ENCODE measurements around the gene GCNT2. TPM values are rescaled to one million over a fixed set of nuclear protein-coding genes. Genes with fewer than 3 reads are reported as not detected.

The GCNT2 gene
- total RNA-seq, 2 experiments from 2014 or later: 4.8 to 6.9 TPM

DNA sequence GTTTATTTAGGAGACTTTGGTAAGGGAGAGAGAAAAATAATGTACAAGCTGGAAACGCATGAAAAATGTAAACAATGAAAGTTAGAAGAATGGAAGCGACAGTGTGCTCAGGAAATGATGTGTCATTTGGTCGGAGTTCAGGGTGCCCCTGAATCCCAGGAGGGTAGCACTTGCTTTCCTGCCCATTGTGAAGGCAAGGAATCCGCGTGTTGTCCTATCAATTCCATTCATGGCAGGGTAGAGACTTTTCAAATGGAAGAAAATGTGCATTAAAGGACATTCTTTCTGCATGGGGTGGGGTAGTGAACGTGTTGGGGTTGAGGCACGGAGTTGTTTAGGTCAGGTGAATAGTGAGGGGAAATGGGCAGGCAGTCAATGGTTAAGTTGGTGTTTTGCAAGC is 33.7 kb downstream of the GCNT2 start:
- CTCF ChIA-PET: no interaction called here
- DNase-seq (no peak), ATAC-seq (no peak)
- Mint-ChIP-seq H3K27me3 (ENCODE audit: low read depth) (no peaks in the 10 kb centered on the region), H3K36me3 (ENCODE audit: low read depth) (peaks cover 1% of the 10 kb centered on the region), H3K9me3 (ENCODE audit: insufficient read depth) (no peaks in the 10 kb centered on the region), H3K27ac (no peak overlapping the region), H3K4me3 (no peak overlapping the region), H3K4me1 (ENCODE audit: low read depth) (no peaks in the 10 kb centered on the region)
- POLR2A ChIA-PET: no interaction called here

DNA sequence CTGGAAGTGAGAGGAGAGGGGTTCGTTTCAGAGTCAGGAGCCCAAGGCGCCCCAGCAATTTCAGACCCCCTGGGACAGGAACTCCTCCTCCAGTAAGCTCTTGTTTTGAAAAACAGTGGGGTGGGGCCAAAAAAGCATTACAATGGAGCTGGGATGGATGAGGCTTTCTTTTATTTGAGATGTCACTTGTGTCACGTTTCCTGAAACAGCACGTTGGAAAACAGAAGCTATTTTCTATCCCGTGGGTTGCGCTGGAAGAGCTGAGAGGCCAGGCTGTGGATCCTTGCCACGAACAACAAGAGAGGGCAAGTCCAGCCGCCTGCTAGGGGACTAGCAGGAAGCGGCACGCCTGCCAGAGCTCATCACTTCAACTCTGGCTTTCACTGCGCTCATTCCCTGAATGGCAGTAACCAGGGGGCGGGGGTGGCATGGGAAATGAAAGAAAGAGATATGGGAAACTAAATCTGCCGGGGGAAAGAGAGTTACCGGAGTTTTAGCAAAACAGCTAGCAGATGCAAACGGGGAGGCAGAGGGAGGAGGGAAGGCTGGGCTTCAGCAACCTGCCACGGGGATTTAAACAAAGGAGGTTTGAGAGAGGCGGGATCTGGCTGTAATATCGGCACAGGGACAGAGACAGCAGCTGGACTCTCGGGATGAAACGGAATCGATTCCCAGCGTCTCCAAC is 34.6 kb downstream of the GCNT2 start:
- Mint-ChIP-seq H3K27me3 (ENCODE audit: low read depth) (no peaks in the 10 kb centered on the region), H3K9me3 (ENCODE audit: insufficient read depth) (no peaks in the 10 kb centered on the region), H3K4me1 (ENCODE audit: low read depth) (no peaks in the 10 kb centered on the region), H3K27ac (no peak overlapping the region), H3K36me3 (ENCODE audit: low read depth) (peaks cover 1% of the 10 kb centered on the region), H3K4me3 (no peak overlapping the region)
- DNase-seq (no peak), ATAC-seq (no peak)
- ChIA-PET CTCF (interaction anchor here (0.8 kb wide), 1 partner anchor 204 kb away, joined by 3 read pairs; no protein-coding TSS in a partner anchor), POLR2A (no interaction called here)

DNA sequence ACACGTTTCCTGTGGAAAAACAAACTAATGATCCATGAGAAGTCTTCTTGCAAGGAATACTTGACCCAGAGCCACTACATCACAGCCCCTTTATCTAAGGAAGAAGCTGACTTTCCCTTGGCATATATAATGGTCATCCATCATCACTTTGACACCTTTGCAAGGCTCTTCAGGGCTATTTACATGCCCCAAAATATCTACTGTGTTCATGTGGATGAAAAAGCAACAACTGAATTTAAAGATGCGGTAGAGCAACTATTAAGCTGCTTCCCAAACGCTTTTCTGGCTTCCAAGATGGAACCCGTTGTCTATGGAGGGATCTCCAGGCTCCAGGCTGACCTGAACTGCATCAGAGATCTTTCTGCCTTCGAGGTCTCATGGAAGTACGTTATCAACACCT is 35.4 kb downstream of the GCNT2 start:
- no peak overlapping the region for H3K4me3 Mint-ChIP-seq
- H3K27me3 Mint-ChIP-seq (ENCODE audit: low read depth): no peaks in the 10 kb centered on the region
- H3K36me3 Mint-ChIP-seq (ENCODE audit: low read depth): peaks cover 1% of the 10 kb centered on the region
- no peak for DNase-seq
- no peaks in the 10 kb centered on the region for H3K9me3 Mint-ChIP-seq (ENCODE audit: insufficient read depth)
- H3K4me1 Mint-ChIP-seq (ENCODE audit: low read depth): no peaks in the 10 kb centered on the region
- CTCF ChIA-PET: no interaction called here
- no peak for ATAC-seq
- POLR2A ChIA-PET: no interaction called here
- H3K27ac Mint-ChIP-seq: no peak overlapping the region

DNA sequence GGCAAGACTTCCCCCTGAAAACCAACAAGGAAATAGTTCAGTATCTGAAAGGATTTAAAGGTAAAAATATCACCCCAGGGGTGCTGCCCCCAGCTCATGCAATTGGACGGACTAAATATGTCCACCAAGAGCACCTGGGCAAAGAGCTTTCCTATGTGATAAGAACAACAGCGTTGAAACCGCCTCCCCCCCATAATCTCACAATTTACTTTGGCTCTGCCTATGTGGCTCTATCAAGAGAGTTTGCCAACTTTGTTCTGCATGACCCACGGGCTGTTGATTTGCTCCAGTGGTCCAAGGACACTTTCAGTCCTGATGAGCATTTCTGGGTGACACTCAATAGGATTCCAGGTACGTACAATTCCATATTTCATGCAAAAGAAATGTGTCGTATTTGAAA is 35.8 kb downstream of the GCNT2 start:
- Mint-ChIP-seq H3K4me3 (no peak overlapping the region), H3K4me1 (ENCODE audit: low read depth) (no peaks in the 10 kb centered on the region), H3K36me3 (ENCODE audit: low read depth) (peaks cover 1% of the 10 kb centered on the region), H3K27ac (no peak overlapping the region), H3K9me3 (ENCODE audit: insufficient read depth) (no peaks in the 10 kb centered on the region), H3K27me3 (ENCODE audit: low read depth) (no peaks in the 10 kb centered on the region)
- POLR2A ChIA-PET: no interaction called here
- ATAC-seq: no peak
- CTCF ChIA-PET: no interaction called here
- no peak for DNase-seq

DNA sequence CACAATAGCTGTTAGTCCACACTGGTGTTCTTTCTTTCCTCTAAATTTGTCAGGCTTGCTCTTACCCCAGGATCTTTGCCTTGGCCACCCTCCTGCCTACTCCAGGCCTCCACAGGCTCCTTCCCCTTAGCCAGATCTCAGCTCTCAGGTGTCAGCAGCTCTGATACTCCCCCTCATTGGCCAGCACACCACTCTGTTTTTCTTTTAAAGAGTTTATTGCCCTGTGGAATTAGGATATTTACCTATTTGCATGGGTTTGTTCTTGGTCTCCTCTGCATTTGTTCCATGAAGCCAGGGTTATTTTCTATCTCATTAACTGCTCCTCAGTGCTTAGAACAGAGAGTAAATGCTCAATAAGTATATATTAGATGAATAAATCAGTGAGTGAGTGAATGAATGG is 36.8 kb downstream of the GCNT2 start:
- ChIA-PET CTCF (no interaction called here), POLR2A (no interaction called here)
- Mint-ChIP-seq H3K27ac (no peak overlapping the region), H3K4me3 (no peak overlapping the region), H3K9me3 (ENCODE audit: insufficient read depth) (no peaks in the 10 kb centered on the region), H3K27me3 (ENCODE audit: low read depth) (no peaks in the 10 kb centered on the region), H3K4me1 (ENCODE audit: low read depth) (no peaks in the 10 kb centered on the region), H3K36me3 (ENCODE audit: low read depth) (peaks cover 1% of the 10 kb centered on the region)
- no peak for DNase-seq
- no peak for ATAC-seq

DNA sequence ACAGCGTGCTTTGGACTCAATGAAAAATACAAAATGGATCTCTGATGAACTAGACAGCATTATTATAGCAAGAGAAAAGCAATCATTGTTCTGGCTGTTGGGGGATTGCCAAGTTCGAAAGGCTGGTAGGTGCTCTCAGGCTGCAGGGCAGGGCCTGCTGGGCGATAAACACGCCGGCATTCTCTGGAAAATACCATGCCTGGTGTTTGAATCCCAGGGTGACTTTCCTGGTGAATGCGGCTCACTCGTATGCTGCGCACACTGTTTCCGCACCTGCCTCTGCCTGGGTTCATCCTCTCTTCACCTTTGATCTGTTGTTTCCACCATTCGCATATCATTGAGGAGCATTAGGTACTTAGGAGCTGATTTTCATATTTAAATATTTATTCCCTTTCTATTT is 37.4 kb downstream of the GCNT2 start:
- ATAC-seq (no peak), DNase-seq (no peak)
- Mint-ChIP-seq H3K4me1 (ENCODE audit: low read depth) (no peaks in the 10 kb centered on the region), H3K27ac (no peak overlapping the region), H3K27me3 (ENCODE audit: low read depth) (no peaks in the 10 kb centered on the region), H3K36me3 (ENCODE audit: low read depth) (peaks cover 1% of the 10 kb centered on the region), H3K9me3 (ENCODE audit: insufficient read depth) (no peaks in the 10 kb centered on the region), H3K4me3 (no peak overlapping the region)
- ChIA-PET POLR2A (no interaction called here), CTCF (no interaction called here)

DNA sequence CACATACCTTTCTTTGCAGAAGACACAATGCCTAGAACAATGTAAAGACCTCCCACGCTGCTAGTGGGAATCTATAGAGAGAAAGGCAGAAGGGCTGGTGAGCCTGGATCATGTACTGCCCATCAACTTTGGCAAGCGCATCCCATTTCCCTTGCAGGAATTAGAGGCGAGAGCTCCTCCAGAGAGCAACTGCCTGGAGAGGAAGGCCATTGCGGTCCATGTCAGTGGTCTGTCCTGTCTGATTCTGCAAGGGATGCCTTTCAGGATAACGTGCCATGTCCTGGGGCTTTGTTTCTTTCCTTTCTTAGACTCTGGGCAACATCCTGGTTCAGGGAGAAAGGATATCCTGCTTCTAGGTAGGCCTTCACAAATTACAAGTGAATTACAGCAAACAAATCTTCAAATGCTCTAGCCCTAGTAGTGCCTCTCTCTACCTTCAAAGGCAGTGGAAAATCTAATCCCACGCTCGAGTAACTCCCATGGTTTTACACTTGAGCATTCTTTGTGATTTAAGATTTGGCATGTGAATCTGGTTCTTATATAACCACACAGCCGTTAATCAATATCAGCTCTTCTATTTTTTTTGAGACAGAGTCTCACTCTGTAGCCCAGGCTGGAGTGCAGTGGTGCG is 38.5 kb downstream of the GCNT2 start:
- POLR2A ChIA-PET: interaction anchor here (0.6 kb wide), 1 partner anchor 46 kb away, joined by 3 read pairs; no protein-coding TSS in a partner anchor
- DNase-seq (no peak), ATAC-seq (no peak)
- Mint-ChIP-seq H3K9me3 (ENCODE audit: insufficient read depth) (no peaks in the 10 kb centered on the region), H3K4me1 (ENCODE audit: low read depth) (no peaks in the 10 kb centered on the region), H3K27me3 (ENCODE audit: low read depth) (no peaks in the 10 kb centered on the region), H3K4me3 (no peak overlapping the region), H3K36me3 (ENCODE audit: low read depth) (peaks cover 1% of the 10 kb centered on the region), H3K27ac (no peak overlapping the region)
- CTCF ChIA-PET: no interaction called here

DNA sequence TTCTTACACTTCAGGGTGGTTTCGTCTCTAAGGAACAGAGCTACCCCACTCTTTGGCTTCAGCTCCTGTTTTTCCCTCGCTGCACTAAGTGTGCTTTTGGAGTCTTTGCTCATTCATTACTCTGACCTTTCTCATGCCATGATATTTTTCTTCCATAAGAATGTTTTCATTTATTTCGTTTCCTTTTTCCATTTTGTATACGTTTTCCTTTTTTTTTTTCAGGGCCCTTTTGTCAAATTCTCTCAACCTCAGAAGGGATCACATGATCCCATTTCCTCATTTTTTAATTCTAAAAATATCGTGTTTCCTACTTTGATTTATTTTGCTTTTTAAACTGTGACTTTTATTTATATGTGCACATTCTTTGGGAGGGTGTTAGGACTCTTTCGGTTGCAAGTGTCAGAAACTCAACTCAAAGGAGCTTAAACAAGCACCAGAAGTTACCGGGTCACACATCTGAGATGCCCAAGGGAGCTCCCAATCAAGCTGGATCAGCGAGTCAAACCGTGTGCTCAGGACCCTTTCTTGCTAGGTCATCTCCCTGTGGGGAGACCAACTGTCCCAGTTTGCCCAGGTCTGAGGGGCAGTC is 40.6 kb downstream of the GCNT2 start:
- Mint-ChIP-seq H3K27me3 (ENCODE audit: low read depth) (no peaks in the 10 kb centered on the region), H3K27ac (no peak overlapping the region), H3K36me3 (ENCODE audit: low read depth) (no peaks in the 10 kb centered on the region), H3K4me3 (no peak overlapping the region), H3K4me1 (ENCODE audit: low read depth) (no peaks in the 10 kb centered on the region), H3K9me3 (ENCODE audit: insufficient read depth) (no peaks in the 10 kb centered on the region)
- ATAC-seq (no peak), DNase-seq (no peak)
- ChIA-PET POLR2A (no interaction called here), CTCF (interaction anchor here (1.4 kb wide), 1 partner anchor 17 kb away, joined by 3 read pairs; no protein-coding TSS in a partner anchor)

DNA sequence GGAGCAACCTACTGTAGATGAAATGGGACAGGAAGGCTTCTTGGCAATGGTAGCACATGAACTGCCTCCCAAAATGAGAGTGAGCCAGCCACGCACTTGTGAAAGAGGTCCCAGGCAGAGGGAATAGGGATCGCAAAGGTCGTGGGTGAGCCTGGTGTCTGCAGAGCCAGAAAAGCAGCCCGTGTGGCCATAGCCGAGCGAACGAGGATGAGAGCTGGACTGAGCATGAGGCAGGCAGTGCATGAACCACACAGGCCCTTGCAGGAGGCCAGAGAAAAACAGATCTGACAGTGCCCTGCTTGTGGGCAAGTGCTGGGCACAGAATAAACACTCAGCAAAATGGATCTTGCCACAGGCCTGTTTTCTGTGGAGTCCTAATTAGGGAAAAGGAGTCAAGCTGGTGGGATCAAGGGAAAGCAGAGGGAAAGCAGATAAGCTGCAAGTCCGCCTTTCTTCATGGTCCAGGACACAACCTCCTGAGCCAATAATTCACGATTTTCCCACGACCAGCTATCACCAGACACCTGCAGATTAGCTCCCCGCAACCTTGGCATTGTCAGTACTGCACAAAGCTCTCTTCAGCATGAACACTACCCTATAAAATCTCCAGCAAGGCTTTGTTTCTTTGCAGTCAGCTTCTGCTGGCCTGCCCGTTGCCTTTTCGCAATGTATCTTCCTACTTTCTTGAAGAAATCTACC is 44.0 kb downstream of the GCNT2 start:
- Mint-ChIP-seq H3K9me3 (ENCODE audit: insufficient read depth) (no peaks in the 10 kb centered on the region), H3K27ac (no peak overlapping the region), H3K27me3 (ENCODE audit: low read depth) (no peaks in the 10 kb centered on the region), H3K4me3 (no peak overlapping the region), H3K4me1 (ENCODE audit: low read depth) (peaks cover 3% of the 10 kb centered on the region), H3K36me3 (ENCODE audit: low read depth) (no peaks in the 10 kb centered on the region)
- POLR2A ChIA-PET: no interaction called here
- DNase-seq: no peak
- CTCF ChIA-PET: no interaction called here
- ATAC-seq: no peak

DNA sequence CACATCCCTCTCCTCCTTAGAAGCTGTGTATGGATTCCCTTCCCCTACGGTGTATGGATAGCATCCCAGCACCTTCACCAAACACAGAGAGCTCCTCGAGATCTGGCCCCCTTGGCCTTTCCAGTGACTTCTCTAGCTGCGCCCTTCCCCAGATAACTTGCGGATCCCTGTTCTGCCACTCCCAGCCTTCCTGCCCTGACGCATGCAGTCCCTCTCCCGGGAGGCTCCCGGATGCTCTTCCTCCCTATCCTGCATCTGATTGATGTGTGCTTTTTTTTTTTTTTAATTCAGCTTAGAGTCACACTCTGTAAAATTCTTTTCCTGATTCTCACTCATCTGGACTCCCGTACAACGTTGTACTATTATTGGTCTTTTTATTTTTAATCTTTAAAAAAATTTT is 44.8 kb downstream of the GCNT2 start:
- ChIA-PET POLR2A (no interaction called here), CTCF (no interaction called here)
- Mint-ChIP-seq H3K9me3 (ENCODE audit: insufficient read depth) (no peaks in the 10 kb centered on the region), H3K27ac (no peak overlapping the region), H3K27me3 (ENCODE audit: low read depth) (no peaks in the 10 kb centered on the region), H3K36me3 (ENCODE audit: low read depth) (no peaks in the 10 kb centered on the region), H3K4me3 (no peak overlapping the region), H3K4me1 (ENCODE audit: low read depth) (peaks cover 3% of the 10 kb centered on the region)
- DNase-seq (no peak), ATAC-seq (no peak)

DNA sequence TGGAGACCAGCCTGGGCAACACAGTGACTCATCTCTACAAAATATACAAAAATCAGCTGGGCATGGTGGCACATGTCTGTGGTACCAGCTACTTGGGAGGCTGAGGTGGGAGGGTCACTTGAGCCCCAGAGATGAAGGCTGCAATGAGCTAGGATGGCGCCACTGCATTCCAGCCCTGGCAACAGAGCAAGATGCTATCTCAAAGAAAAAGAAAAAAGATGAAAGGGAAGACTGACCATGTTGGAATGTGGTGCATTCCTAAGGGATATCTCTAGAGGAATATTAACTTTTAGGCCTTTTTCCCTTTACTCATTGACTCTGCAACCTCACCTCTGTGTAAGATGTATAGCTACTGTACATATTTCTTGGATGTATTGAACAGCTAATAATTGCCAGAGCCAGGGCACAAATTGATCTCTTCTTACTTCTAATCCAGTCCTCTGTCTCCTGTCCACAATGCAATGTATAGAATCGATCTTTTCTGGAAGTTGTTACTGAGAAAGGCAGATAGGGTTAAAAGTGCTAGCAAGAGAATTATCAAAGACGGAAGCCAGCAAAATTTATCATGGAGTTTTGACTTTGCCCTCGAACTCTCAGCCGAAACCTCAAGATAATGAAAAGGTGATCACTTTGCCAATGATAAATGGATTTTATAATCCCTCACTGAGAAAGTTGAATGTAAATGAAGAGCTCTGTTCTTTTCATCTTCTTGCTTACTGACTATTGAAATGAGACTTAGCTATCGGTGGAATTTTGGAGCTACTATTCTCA is 46.3 kb downstream of the GCNT2 start:
- Mint-ChIP-seq H3K4me1 (ENCODE audit: low read depth) (peaks cover 3% of the 10 kb centered on the region), H3K27ac (no peak overlapping the region), H3K9me3 (ENCODE audit: insufficient read depth) (no peaks in the 10 kb centered on the region), H3K36me3 (ENCODE audit: low read depth) (no peaks in the 10 kb centered on the region), H3K4me3 (no peak overlapping the region), H3K27me3 (ENCODE audit: low read depth) (no peaks in the 10 kb centered on the region)
- ATAC-seq: no peak
- ChIA-PET POLR2A (no interaction called here), CTCF (interaction anchor here (1.5 kb wide), 1 partner anchor 13 kb away, joined by 4 read pairs; no protein-coding TSS in a partner anchor)
- no peak for DNase-seq

Data from activated CD8-positive, alpha-beta T cell treated with anti-CD3 and anti-CD28 coated beads, Interleukin-2, amount 10 ng/mL, durations not matched to agents 7 days and 5 days (primary cell).